K562 (cell line): ENCODE data around the gene KISS1. TPM values are rescaled to one million over a fixed set of nuclear protein-coding genes. Genes with fewer than 3 reads are reported as not detected.

Experiments used
- E2F6 ChIP-seq, 2 experiments: IDR thresholded peaks; 2 replicates each; pipeline ENCODE4 v1.6.1; 2011; ENCODE audit warnings: borderline replicate concordance in 1 of 2, control low read depth in 1 of 2, low read depth in 1 of 2, low read length in 1 of 2, mild to moderate bottlenecking in 1 of 2, mixed read lengths in 1 of 2, moderate library complexity in 1 of 2; ENCODE audit not compliant: insufficient read depth in 1 of 2, insufficient read length in 1 of 2, poor library complexity in 1 of 2, severe bottlenecking in 1 of 2; ENCODE audit errors: extremely low read depth in 1 of 2
- KLF13 ChIP-seq: fragments of 450-650 bp; IDR thresholded peaks from 2 replicates; pipeline ENCODE4 v1.6.1; 2016; ENCODE audit warnings: missing genetic modification characterization, low read depth, mild to moderate bottlenecking, missing compliant biosample characterization, moderate library complexity, borderline replicate concordance
- MCM7 ChIP-seq, 2 experiments: fragments of 450-650 bp; IDR thresholded peaks; 2 replicates each; pipeline ENCODE4 v1.6.1; 2016 to 2018
- RCOR1 ChIP-seq, 2 experiments: IDR thresholded peaks; 2 replicates each; pipeline ENCODE4 v1.6.1; 2012; ENCODE audit warnings: low read depth in 2 of 2, low read length in 2 of 2, borderline replicate concordance in 1 of 2, improper control_type of control experiment in 1 of 2
- ZNF263 ChIP-seq: sonication (generic); formaldehyde crosslinking; IDR thresholded peaks from 2 replicates; pipeline ENCODE4 v1.8.0; 2022; ENCODE audit warnings: mild to moderate bottlenecking, missing genetic modification reagents, borderline replicate concordance
- polyA plus RNA-seq, 8 experiments: library from polyadenylated mRNA; depleted of rRNA in 4 of 8; stranded (reverse) in 5 of 8; unstranded in 3 of 8; fragments of >200 nt; fragmentation: Nextera tagmentation in 2 of 8; fragmentation: Illumina TruSeq in 1 of 8; extraction: Ambion mirVana in 2 of 8; extraction: Trizol in 1 of 8; gene quantifications; 2 replicates each; pipeline versions ENCODE4 v1.2.1 to v1.2.3, GENCODE V29; 2011 to 2014; ENCODE audit warnings: inconsistent platforms in 1 of 8, missing spikeins in 1 of 8
- total RNA-seq, 7 experiments: library from RNA; depleted of rRNA in 6 of 7; stranded (reverse); fragments of >200 nt in 6 of 7; fragmentation: Illumina TruSeq in 2 of 7; extraction: Trizol in 2 of 7; gene quantifications; 2 replicates each; pipeline versions ENCODE4 v1.2.1 to v1.2.3, GENCODE V29; 2011 to 2021; ENCODE audit warnings: low replicate concordance in 1 of 7
- TF ChIP-seq, protein P1 (sequence below): fragments of 450-650 bp; IDR thresholded peaks from 2 replicates; pipeline ENCODE4 v1.6.1; 2016; ENCODE audit warnings: mild to moderate bottlenecking, moderate library complexity
- TF ChIP-seq, protein P2 (sequence below): fragments of 450-650 bp; IDR thresholded peaks from 2 replicates; pipeline ENCODE4 v1.6.1; 2018; ENCODE audit not compliant: partially characterized antibody

Gene KISS1
- total and polyA plus RNA-seq, 9 of the 15 experiments (the other 6 are each of a cell fraction or from before 2014, with no cell fraction given): 0.31 TPM; not detected in 8

- TF ChIP-seq, protein P1, sequence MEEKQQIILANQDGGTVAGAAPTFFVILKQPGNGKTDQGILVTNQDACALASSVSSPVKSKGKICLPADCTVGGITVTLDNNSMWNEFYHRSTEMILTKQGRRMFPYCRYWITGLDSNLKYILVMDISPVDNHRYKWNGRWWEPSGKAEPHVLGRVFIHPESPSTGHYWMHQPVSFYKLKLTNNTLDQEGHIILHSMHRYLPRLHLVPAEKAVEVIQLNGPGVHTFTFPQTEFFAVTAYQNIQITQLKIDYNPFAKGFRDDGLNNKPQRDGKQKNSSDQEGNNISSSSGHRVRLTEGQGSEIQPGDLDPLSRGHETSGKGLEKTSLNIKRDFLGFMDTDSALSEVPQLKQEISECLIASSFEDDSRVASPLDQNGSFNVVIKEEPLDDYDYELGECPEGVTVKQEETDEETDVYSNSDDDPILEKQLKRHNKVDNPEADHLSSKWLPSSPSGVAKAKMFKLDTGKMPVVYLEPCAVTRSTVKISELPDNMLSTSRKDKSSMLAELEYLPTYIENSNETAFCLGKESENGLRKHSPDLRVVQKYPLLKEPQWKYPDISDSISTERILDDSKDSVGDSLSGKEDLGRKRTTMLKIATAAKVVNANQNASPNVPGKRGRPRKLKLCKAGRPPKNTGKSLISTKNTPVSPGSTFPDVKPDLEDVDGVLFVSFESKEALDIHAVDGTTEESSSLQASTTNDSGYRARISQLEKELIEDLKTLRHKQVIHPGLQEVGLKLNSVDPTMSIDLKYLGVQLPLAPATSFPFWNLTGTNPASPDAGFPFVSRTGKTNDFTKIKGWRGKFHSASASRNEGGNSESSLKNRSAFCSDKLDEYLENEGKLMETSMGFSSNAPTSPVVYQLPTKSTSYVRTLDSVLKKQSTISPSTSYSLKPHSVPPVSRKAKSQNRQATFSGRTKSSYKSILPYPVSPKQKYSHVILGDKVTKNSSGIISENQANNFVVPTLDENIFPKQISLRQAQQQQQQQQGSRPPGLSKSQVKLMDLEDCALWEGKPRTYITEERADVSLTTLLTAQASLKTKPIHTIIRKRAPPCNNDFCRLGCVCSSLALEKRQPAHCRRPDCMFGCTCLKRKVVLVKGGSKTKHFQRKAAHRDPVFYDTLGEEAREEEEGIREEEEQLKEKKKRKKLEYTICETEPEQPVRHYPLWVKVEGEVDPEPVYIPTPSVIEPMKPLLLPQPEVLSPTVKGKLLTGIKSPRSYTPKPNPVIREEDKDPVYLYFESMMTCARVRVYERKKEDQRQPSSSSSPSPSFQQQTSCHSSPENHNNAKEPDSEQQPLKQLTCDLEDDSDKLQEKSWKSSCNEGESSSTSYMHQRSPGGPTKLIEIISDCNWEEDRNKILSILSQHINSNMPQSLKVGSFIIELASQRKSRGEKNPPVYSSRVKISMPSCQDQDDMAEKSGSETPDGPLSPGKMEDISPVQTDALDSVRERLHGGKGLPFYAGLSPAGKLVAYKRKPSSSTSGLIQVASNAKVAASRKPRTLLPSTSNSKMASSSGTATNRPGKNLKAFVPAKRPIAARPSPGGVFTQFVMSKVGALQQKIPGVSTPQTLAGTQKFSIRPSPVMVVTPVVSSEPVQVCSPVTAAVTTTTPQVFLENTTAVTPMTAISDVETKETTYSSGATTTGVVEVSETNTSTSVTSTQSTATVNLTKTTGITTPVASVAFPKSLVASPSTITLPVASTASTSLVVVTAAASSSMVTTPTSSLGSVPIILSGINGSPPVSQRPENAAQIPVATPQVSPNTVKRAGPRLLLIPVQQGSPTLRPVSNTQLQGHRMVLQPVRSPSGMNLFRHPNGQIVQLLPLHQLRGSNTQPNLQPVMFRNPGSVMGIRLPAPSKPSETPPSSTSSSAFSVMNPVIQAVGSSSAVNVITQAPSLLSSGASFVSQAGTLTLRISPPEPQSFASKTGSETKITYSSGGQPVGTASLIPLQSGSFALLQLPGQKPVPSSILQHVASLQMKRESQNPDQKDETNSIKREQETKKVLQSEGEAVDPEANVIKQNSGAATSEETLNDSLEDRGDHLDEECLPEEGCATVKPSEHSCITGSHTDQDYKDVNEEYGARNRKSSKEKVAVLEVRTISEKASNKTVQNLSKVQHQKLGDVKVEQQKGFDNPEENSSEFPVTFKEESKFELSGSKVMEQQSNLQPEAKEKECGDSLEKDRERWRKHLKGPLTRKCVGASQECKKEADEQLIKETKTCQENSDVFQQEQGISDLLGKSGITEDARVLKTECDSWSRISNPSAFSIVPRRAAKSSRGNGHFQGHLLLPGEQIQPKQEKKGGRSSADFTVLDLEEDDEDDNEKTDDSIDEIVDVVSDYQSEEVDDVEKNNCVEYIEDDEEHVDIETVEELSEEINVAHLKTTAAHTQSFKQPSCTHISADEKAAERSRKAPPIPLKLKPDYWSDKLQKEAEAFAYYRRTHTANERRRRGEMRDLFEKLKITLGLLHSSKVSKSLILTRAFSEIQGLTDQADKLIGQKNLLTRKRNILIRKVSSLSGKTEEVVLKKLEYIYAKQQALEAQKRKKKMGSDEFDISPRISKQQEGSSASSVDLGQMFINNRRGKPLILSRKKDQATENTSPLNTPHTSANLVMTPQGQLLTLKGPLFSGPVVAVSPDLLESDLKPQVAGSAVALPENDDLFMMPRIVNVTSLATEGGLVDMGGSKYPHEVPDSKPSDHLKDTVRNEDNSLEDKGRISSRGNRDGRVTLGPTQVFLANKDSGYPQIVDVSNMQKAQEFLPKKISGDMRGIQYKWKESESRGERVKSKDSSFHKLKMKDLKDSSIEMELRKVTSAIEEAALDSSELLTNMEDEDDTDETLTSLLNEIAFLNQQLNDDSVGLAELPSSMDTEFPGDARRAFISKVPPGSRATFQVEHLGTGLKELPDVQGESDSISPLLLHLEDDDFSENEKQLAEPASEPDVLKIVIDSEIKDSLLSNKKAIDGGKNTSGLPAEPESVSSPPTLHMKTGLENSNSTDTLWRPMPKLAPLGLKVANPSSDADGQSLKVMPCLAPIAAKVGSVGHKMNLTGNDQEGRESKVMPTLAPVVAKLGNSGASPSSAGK: peak; percentile 74
- peak in 1 of 2 experiments; percentile 57; a peak in 2 of 4 replicates for TF ChIP-seq RCOR1 (IDR thresholded peaks at IDR 0.05; ENCODE audit: borderline replicate concordance in 1 of 2, low read depth in 2 of 2, low read length in 2 of 2)
- peak; percentile 37 to 68 for TF ChIP-seq E2F6 (IDR thresholded peaks at IDR 0.05; ENCODE audit: borderline replicate concordance in 1 of 2, extremely low read depth in 1 of 2, insufficient read depth in 1 of 2, insufficient read length in 1 of 2, low read depth in 1 of 2, low read length in 1 of 2, poor library complexity in 1 of 2, severe bottlenecking in 1 of 2)
- TF ChIP-seq ZNF263: peak; percentile 44; the same call in 1 of the 2 replicates
- TF ChIP-seq MCM7 (IDR thresholded peaks at IDR 0.05): no peak
- TF ChIP-seq, protein P2, sequence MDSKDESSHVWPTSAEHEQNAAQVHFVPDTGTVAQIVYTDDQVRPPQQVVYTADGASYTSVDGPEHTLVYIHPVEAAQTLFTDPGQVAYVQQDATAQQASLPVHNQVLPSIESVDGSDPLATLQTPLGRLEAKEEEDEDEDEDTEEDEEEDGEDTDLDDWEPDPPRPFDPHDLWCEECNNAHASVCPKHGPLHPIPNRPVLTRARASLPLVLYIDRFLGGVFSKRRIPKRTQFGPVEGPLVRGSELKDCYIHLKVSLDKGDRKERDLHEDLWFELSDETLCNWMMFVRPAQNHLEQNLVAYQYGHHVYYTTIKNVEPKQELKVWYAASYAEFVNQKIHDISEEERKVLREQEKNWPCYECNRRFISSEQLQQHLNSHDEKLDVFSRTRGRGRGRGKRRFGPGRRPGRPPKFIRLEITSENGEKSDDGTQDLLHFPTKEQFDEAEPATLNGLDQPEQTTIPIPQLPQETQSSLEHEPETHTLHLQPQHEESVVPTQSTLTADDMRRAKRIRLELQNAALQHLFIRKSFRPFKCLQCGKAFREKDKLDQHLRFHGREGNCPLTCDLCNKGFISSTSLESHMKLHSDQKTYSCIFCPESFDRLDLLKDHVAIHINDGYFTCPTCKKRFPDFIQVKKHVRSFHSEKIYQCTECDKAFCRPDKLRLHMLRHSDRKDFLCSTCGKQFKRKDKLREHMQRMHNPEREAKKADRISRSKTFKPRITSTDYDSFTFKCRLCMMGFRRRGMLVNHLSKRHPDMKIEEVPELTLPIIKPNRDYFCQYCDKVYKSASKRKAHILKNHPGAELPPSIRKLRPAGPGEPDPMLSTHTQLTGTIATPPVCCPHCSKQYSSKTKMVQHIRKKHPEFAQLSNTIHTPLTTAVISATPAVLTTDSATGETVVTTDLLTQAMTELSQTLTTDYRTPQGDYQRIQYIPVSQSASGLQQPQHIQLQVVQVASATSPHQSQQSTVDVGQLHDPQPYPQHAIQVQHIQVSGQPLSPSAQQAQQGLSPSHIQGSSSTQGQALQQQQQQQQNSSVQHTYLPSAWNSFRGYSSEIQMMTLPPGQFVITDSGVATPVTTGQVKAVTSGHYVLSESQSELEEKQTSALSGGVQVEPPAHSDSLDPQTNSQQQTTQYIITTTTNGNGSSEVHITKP: peak; percentile 92
- TF ChIP-seq KLF13: 0 out of 2 replicates have a peak, but pooled peaks have one; percentile 30
Measured at GRCh38 chr1:204213668-204214662, 17.7 kb upstream of the KISS1 start, which contains the start of gene GOLT1A (continued).
